Fibroblast of skin of left biceps (primary cell): Measurements from ENCODE around the gene LYPLA2.

Experiments
- DNase-seq, 2 experiments: peaks; one replicate each; pipeline ENCODE4 v3.0.0-alpha.2; 2013; ENCODE audit warnings: low read depth in 2 of 2

The LYPLA2 gene

GRCh38 chr1:23790696-23791515 lies at the start of gene LYPLA2:
Gene LYPLA2, plus strand, starts transcription at chr1:23791145. Its CDS starts 1,538 bp downstream, at chr1:23792683.
- peak; percentile 57 to 61 for DNase-seq

- no peak for DNase-seq
Measured at GRCh38 chr1:23741609-23742008, 49.3 kb upstream of the LYPLA2 start.

GRCh38 chr1:23742670-23743286 lies 48.2 kb upstream of the LYPLA2 start:
- DNase-seq: no peak

- no peak for DNase-seq
Measured at GRCh38 chr1:23743287-23744152, 47.4 kb upstream of the LYPLA2 start, which contains the start of gene ELOA. Gene ELOA, plus strand, starts transcription at chr1:23743471. Its CDS starts 33 bp downstream, at chr1:23743504.

GRCh38 chr1:23745515-23745914 lies 45.4 kb upstream of the LYPLA2 start:
- no peak for DNase-seq

GRCh38 chr1:23748016-23748415 lies 42.9 kb upstream of the LYPLA2 start:
- no peak for DNase-seq

- DNase-seq: no peak
Measured at GRCh38 chr1:23751050-23751814, 39.7 kb upstream of the LYPLA2 start.

GRCh38 chr1:23751815-23752200 lies 39.1 kb upstream of the LYPLA2 start:
- DNase-seq: no peak

- DNase-seq: no peak
Measured at GRCh38 chr1:23752909-23753308, 38.0 kb upstream of the LYPLA2 start.

- no peak for DNase-seq
Measured at GRCh38 chr1:23756676-23757075, 34.3 kb upstream of the LYPLA2 start.

- DNase-seq: no peak
Measured at GRCh38 chr1:23757812-23758211, 33.1 kb upstream of the LYPLA2 start.

GRCh38 chr1:23759277-23759676 lies 31.7 kb upstream of the LYPLA2 start:
- DNase-seq: no peak

- no peak for DNase-seq
Measured at GRCh38 chr1:23763041-23763577, 27.8 kb upstream of the LYPLA2 start.

- no peak for DNase-seq
Measured at GRCh38 chr1:23768733-23769132, 22.2 kb upstream of the LYPLA2 start.

- peak; percentile 30 to 36 for DNase-seq
Measured at GRCh38 chr1:23772049-23772853, 18.7 kb upstream of the LYPLA2 start.

- DNase-seq: no peak
Measured at GRCh38 chr1:23772854-23773242, 18.1 kb upstream of the LYPLA2 start.

- DNase-seq: no peak
Measured at GRCh38 chr1:23774174-23774880, 16.6 kb upstream of the LYPLA2 start.

- no peak for DNase-seq
Measured at GRCh38 chr1:23776217-23776616, 14.7 kb upstream of the LYPLA2 start.

GRCh38 chr1:23777979-23778814 lies 12.7 kb upstream of the LYPLA2 start, which contains the start of gene PITHD1:
Gene PITHD1, plus strand, starts transcription at chr1:23778418. Its CDS starts 98 bp downstream, at chr1:23778516.
- DNase-seq: peak; percentile 41 to 44
